NAMALWA (cell line): ENCODE results near the gene IL36B.

ENCODE experiments used
- DNase-seq: peaks from one replicate; pipeline ENCODE4 v3.0.0-alpha.2; 2015; ENCODE audit warnings: low spot score

The IL36B gene

GRCh38 chr2:113009622-113010021 is 43.0 kb downstream of the IL36B start:
- no peak for DNase-seq

- no peak for DNase-seq
These were observed 45.4 kb downstream of the IL36B start for GRCh38 chr2:113007250-113007649.

GRCh38 chr2:113005030-113005509 is 47.6 kb downstream of the IL36B start, which contains the start of gene IL36A:
Gene IL36A (plus strand): TSS chr2:113005459. CDS start chr2:113005872, 413 bp downstream.
- DNase-seq, result no peak

GRCh38 chr2:113002677-113003076 is 50.0 kb downstream of the IL36B start:
- DNase-seq, result no peak

- no peak for DNase-seq
These were observed 52.2 kb downstream of the IL36B start for GRCh38 chr2:113000436-113000835.

- no peak for DNase-seq
These were observed 55.5 kb downstream of the IL36B start for GRCh38 chr2:112997151-112997550.

- DNase-seq, result no peak
These were observed 56.0 kb downstream of the IL36B start for GRCh38 chr2:112996635-112997034.

DNA sequence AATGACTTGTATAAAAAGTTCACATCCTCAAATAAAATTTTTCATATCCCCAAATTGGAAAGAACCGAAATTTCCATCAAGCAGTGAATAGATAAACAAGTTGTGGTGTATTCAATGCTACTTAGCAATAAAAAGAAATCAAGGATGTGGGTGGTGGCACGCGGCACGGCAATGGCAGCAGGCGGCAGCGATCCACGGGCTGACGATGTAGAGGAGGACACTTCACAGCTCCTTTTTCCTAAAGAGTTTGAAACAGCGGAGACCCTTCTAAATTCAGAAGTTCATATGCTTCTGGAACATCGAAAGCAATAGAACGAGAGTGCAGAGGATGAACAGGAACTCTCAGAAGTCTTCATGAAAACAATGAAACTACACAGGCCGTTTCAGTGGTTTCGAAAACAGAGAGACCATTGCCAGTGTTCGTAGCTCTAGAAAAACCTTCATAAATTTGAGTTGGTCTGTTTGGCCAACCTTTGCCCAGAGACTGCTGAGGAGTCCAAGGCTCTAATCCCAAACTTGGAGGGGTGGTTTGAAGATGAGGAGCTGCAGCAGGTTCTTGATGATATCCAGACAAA is 57.2 kb downstream of the IL36B start:
- DNase-seq, result no peak

DNA sequence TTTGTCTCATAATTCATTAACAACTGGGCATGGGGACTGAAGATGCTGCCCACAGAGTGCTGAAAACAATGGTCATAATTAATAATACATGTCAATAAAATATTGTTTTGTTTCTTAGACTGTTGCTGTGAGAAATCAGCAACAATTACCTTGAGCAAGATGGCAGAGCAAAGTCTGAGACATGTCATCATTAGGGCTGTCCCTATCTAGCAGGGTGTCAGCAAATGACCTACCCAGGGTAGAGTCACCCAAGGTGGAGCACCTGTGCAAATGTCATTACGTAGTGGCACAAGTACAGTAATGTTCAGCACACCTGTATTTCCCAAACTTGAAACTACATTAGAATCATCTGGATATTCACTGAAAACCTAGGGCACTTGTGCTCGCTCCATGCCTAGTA is 58.0 kb downstream of the IL36B start:
- no peak for DNase-seq

DNA sequence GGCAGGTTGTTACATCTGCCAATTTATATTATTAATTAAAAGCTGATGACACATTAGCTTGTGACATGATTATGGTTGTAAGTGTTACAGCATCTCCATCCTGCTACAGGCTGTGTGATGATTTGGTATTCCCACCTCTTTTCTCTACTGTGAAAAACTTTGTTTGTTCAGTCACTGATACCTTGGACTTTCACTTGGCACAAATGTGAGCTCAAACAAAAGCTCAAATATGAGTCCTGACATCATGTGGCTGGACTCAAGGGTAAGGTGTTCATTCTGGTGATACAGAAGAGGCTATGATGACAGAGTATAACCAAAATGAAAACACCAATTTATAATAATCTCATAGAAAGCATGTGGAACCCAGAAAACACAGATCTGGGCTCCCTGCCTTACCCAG is 58.8 kb downstream of the IL36B start:
- DNase-seq, result no peak

GRCh38 chr2:112989611-112990010 is 63.1 kb downstream of the IL36B start:
- DNase-seq, result no peak

- DNase-seq, result no peak
These were observed 67.6 kb downstream of the IL36B start for GRCh38 chr2:112985090-112985489.

GRCh38 chr2:112980537-112980936 is 72.1 kb downstream of the IL36B start:
- DNase-seq, result no peak

- DNase-seq, result no peak
These were observed 72.9 kb downstream of the IL36B start for GRCh38 chr2:112979731-112980130.

- no peak for DNase-seq
These were observed 75.1 kb downstream of the IL36B start, which contains the start of gene IL36G for GRCh38 chr2:112977559-112978056. Gene IL36G (plus strand): TSS chr2:112978006. CDS start chr2:112978639, 633 bp downstream.
